SK-N-MC (cell line): ENCODE measurements around the gene CYP4F22.

ENCODE experiments used
- EZH2 ChIP-seq: fragments of 200-600 bp; sonication (generic); IDR thresholded peaks from one replicate; pipeline ENCODE4 v1.6.1; 2017; ENCODE audit warnings: antibody characterized with exemption
- POLR2AphosphoS5 ChIP-seq: IDR thresholded peaks from 2 replicates; pipeline ENCODE4 v1.6.1; 2012; ENCODE audit warnings: mild to moderate bottlenecking, low read depth, low read length, borderline replicate concordance

GRCh38 chr19:15587663-15588062 is 79.3 kb downstream of the CYP4F22 start:
- TF ChIP-seq POLR2AphosphoS5 (no peak), EZH2 (no peak)
